ENCODE results near the gene PSD4. TPM values are rescaled to one million over a fixed set of nuclear protein-coding genes. Genes with fewer than 3 reads are reported as not detected.

The PSD4 gene
- total RNA-seq, 2 donors from 2014 or later: 5.2 to 13.3 TPM

GRCh38 chr2:113129519-113130078 is 44.2 kb upstream of the PSD4 start:
- H3K27me3 Mint-ChIP-seq (ENCODE audit: insufficient read depth): peaks cover 13% of the 10 kb centered on the region
- no peak for DNase-seq
- Histone ChIP-seq H3K27me3 (ENCODE audit: control insufficient read depth, insufficient read depth, low read length, poor library complexity, severe bottlenecking) (peaks cover 25% of the 10 kb centered on the region), H3K9me3 (ENCODE audit: control insufficient read depth, low read length) (no peaks in the 10 kb centered on the region), H3K9ac (ENCODE audit: extremely low read depth, low read length, poor library complexity, severe bottlenecking) (no peak overlapping the region), H3K36me3 (ENCODE audit: control insufficient read depth, insufficient read depth, low read length) (no peaks in the 10 kb centered on the region), H3K4me1 (ENCODE audit: control insufficient read depth, insufficient read depth, low read length) (no peaks in the 10 kb centered on the region), H3K27ac (ENCODE audit: low read depth, low read length) (no peak overlapping the region), H3K4me3 (ENCODE audit: low read length) (no peak overlapping the region)
- 61 to 80% methylated on average over 2 of the region's 2 CpGs for WGBS, 2 experiments (ENCODE audit: insufficient coverage in 1 of 2, insufficient read length in 1 of 2)
- H3K9me3 Mint-ChIP-seq: no peaks in the 10 kb centered on the region
- no peak for TF ChIP-seq CTCF (conservative IDR thresholded peaks at IDR 0.05)
- H3K4me3 Mint-ChIP-seq: no peak overlapping the region
- H3K27ac Mint-ChIP-seq: no peak overlapping the region
- no peaks in the 10 kb centered on the region for H3K4me1 Mint-ChIP-seq
- no peaks in the 10 kb centered on the region for H3K36me3 Mint-ChIP-seq (ENCODE audit: low read depth)

GRCh38 chr2:113131352-113132185 is 42.2 kb upstream of the PSD4 start:
- H3K4me3 ChIP-seq (ENCODE audit: low read length): no peak overlapping the region
- Mint-ChIP-seq H3K36me3 (ENCODE audit: low read depth) (no peaks in the 10 kb centered on the region), H3K4me3 (no peak overlapping the region), H3K9me3 (no peaks in the 10 kb centered on the region), H3K27me3 (ENCODE audit: insufficient read depth) (peaks cover 10% of the 10 kb centered on the region), H3K4me1 (no peaks in the 10 kb centered on the region), H3K27ac (no peak overlapping the region)
- H3K36me3 ChIP-seq (ENCODE audit: control insufficient read depth, insufficient read depth, low read length): no peaks in the 10 kb centered on the region
- TF ChIP-seq CTCF (conservative IDR thresholded peaks at IDR 0.05): no peak
- DNase-seq: no peak
- no peak overlapping the region for H3K27ac ChIP-seq (ENCODE audit: low read depth, low read length)
- no peak overlapping the region for H3K9ac ChIP-seq (ENCODE audit: extremely low read depth, low read length, poor library complexity, severe bottlenecking)
- WGBS, 2 experiments (ENCODE audit: insufficient coverage in 1 of 2, insufficient read length in 1 of 2): 64 to 80% methylated on average over 2 to 7 of the region's 7 CpGs
- no peaks in the 10 kb centered on the region for H3K4me1 ChIP-seq (ENCODE audit: control insufficient read depth, insufficient read depth, low read length)
- H3K27me3 ChIP-seq (ENCODE audit: control insufficient read depth, insufficient read depth, low read length, poor library complexity, severe bottlenecking): peaks cover 11% of the 10 kb centered on the region
- no peaks in the 10 kb centered on the region for H3K9me3 ChIP-seq (ENCODE audit: control insufficient read depth, low read length)

- no peak overlapping the region for H3K27ac Mint-ChIP-seq
- no peaks in the 10 kb centered on the region for H3K36me3 Mint-ChIP-seq (ENCODE audit: low read depth)
- Histone ChIP-seq H3K36me3 (ENCODE audit: control insufficient read depth, insufficient read depth, low read length) (no peaks in the 10 kb centered on the region), H3K9me3 (ENCODE audit: control insufficient read depth, low read length) (no peaks in the 10 kb centered on the region), H3K27ac (ENCODE audit: low read depth, low read length) (no peak overlapping the region), H3K4me1 (ENCODE audit: control insufficient read depth, insufficient read depth, low read length) (no peaks in the 10 kb centered on the region), H3K4me3 (ENCODE audit: low read length) (no peak overlapping the region), H3K27me3 (ENCODE audit: control insufficient read depth, insufficient read depth, low read length, poor library complexity, severe bottlenecking) (peaks cover 10% of the 10 kb centered on the region), H3K9ac (ENCODE audit: extremely low read depth, low read length, poor library complexity, severe bottlenecking) (no peak overlapping the region)
- no peak overlapping the region for H3K4me3 Mint-ChIP-seq
- WGBS, 2 experiments (ENCODE audit: insufficient coverage in 1 of 2, insufficient read length in 1 of 2): 86 to 94% methylated on average over 12 to 17 of the region's 17 CpGs
- H3K9me3 Mint-ChIP-seq: no peaks in the 10 kb centered on the region
- no peak for TF ChIP-seq CTCF (conservative IDR thresholded peaks at IDR 0.05)
- H3K27me3 Mint-ChIP-seq (ENCODE audit: insufficient read depth): peaks cover 10% of the 10 kb centered on the region
- no peaks in the 10 kb centered on the region for H3K4me1 Mint-ChIP-seq
- DNase-seq: no peak
Measured at GRCh38 chr2:113132414-113133021, 41.3 kb upstream of the PSD4 start.
